HepG2 (cell line): ENCODE results near the gene DYNC1I2. TPM values are rescaled to one million over a fixed set of nuclear protein-coding genes. Genes with fewer than 3 reads are reported as not detected.

Experiments
- ATAC-seq: fragments of 200-7000 bp; cut with Tn5 transposase; 3 replicates; pipeline ENCODE4 v1.9.1; 2020; ENCODE audit warnings: mild to moderate bottlenecking, moderate library complexity
- BruUV-seq: library from RNA; stranded (reverse); fragments of 400-500 nt; replicated peaks from 2 replicates; lab custom pipeline; 2021; lab: Mats Ljungman, UMichigan
- CTCF ChIA-PET: fragments of 300-600 bp; formaldehyde crosslinking; extraction: SDS; loops from one replicate; lab custom pipeline; 2021; ENCODE audit warnings: low total read pairs, inconsistent platforms, low intra/inter-chr PET ratio; lab: Yijun Ruan, JAX
- POLR2A ChIA-PET: fragments of 350-600 bp; sonication (Branson Sonifier 250); formaldehyde crosslinking; loops from one replicate; lab custom pipeline; 2020; ENCODE audit warnings: antibody characterized with exemption, inconsistent platforms; lab: Yijun Ruan, JAX
- DNase-seq: peaks from one replicate; pipeline ENCODE4 v3.0.0-alpha.2; 2015; ENCODE audit warnings: low spot score
- FAIRE-seq: peaks from 3 replicates; lab custom pipeline; 2011; peaks lifted over from hg19 to GRCh38; lab: Jason Lieb, UNC
- H2AFZ ChIP-seq: one replicate; pipeline ENCODE4 v1.6.1; 2011; ENCODE audit warnings: low read length, inconsistent platforms
- H3K27ac ChIP-seq: fragments of 300-600 bp; 3 replicates; pipeline ENCODE4 v1.8.0; 2011; ENCODE audit warnings: mixed run types, mild to moderate bottlenecking, mixed read lengths, low read length, inconsistent platforms; ENCODE audit not compliant: insufficient read depth; ENCODE audit errors: extremely low read length
- H3K27me3 ChIP-seq, 2 experiments: fragments of 200-600 bp in 1 of 2; 2 replicates in 1 of 2; 3 replicates in 1 of 2; pipeline versions ENCODE4 v1.6.0 to v1.8.0; 2011; ENCODE audit warnings: low read length in 2 of 2, mild to moderate bottlenecking in 2 of 2, moderate library complexity in 2 of 2, inconsistent platforms in 1 of 2; ENCODE audit not compliant: insufficient read depth in 2 of 2, control insufficient read depth in 1 of 2
- H3K36me3 ChIP-seq, 2 experiments: fragments of 200-600 bp in 1 of 2; replicated peaks in 1 of 2; 2 replicates in 1 of 2; 3 replicates in 1 of 2; pipeline versions ENCODE4 v1.5.1 to v1.8.0; 2011; ENCODE audit warnings: low read length in 2 of 2, inconsistent platforms in 1 of 2; ENCODE audit not compliant: insufficient read depth in 2 of 2, control insufficient read depth in 1 of 2
- H3K4me1 ChIP-seq: 2 replicates; pipeline ENCODE4 v1.5.1; 2012; ENCODE audit warnings: low read length, inconsistent platforms; ENCODE audit not compliant: insufficient read depth
- H3K4me2 ChIP-seq: 2 replicates; pipeline ENCODE4 v1.6.0; 2011; ENCODE audit warnings: low read depth, low read length, inconsistent platforms
- H3K4me3 ChIP-seq, 3 experiments: fragments of 200-600 bp in 1 of 3; sonication (generic), shearing (Covaris generic) in 1 of 3; replicated peaks in 1 of 3; 2 replicates each; pipeline ENCODE4 v1.5.1; 2011 to 2016; ENCODE audit warnings: low read length in 3 of 3, inconsistent platforms in 2 of 3, low read depth in 2 of 3, mild to moderate bottlenecking in 2 of 3, control low read depth in 1 of 3, mixed read lengths in 1 of 3; ENCODE audit not compliant: insufficient read depth in 1 of 3
- H3K79me2 ChIP-seq: one replicate; pipeline ENCODE4 v1.6.1; 2011; ENCODE audit warnings: low read length, inconsistent platforms; ENCODE audit not compliant: insufficient read depth
- H3K9ac ChIP-seq: 2 replicates; pipeline ENCODE4 v1.6.0; 2011; ENCODE audit warnings: mild to moderate bottlenecking, low read depth, low read length, inconsistent platforms; ENCODE audit not compliant: insufficient read depth
- H3K9me3 ChIP-seq: 2 replicates; pipeline ENCODE4 v1.5.1; 2012; ENCODE audit warnings: mild to moderate bottlenecking, low read length
- H4K20me1 ChIP-seq: 2 replicates; pipeline ENCODE4 v1.6.0; 2011; ENCODE audit warnings: inconsistent platforms, mild to moderate bottlenecking, low read length, moderate library complexity; ENCODE audit not compliant: insufficient read depth
- DDIT3 ChIP-seq: sonication (generic); formaldehyde crosslinking; IDR thresholded peaks from 2 replicates; pipeline ENCODE4 v1.4.0; 2020; ENCODE audit warnings: mild to moderate bottlenecking, missing genetic modification reagents
- DMAP1 ChIP-seq: IDR thresholded peaks from 2 replicates; pipeline ENCODE4 v1.6.1; 2016
- GRHL1 ChIP-seq: sonication (generic); formaldehyde crosslinking; conservative IDR thresholded peaks from 2 replicates; pipeline ENCODE4 v1.8.0; 2022; ENCODE audit warnings: missing genetic modification reagents
- HOXA5 ChIP-seq: sonication (generic); formaldehyde crosslinking; IDR thresholded peaks from 2 replicates; pipeline ENCODE4 v1.4.0; 2020; ENCODE audit warnings: missing genetic modification reagents
- KAT7 ChIP-seq: IDR thresholded peaks from 2 replicates; pipeline ENCODE4 v1.6.1; 2018; ENCODE audit warnings: borderline replicate concordance, missing compliant biosample characterization
- RBAK ChIP-seq: sonication (generic); formaldehyde crosslinking; IDR thresholded peaks from 2 replicates; pipeline ENCODE4 v1.5.1; 2020; ENCODE audit warnings: mild to moderate bottlenecking, missing genetic modification reagents
- ZBTB38 ChIP-seq: sonication (generic); formaldehyde crosslinking; IDR thresholded peaks from 2 replicates; pipeline ENCODE4 v1.5.1; 2020; ENCODE audit warnings: mild to moderate bottlenecking, missing genetic modification reagents
- ZHX2 ChIP-seq, 2 experiments: sonication (generic) in 1 of 2; formaldehyde crosslinking in 1 of 2; IDR thresholded peaks; 2 replicates each; pipeline versions ENCODE4 v1.6.1 to v1.9.0; 2014 to 2022; ENCODE audit warnings: antibody characterized with exemption in 1 of 2, borderline replicate concordance in 1 of 2, inconsistent platforms in 1 of 2, low read depth in 1 of 2, missing genetic modification reagents in 1 of 2
- ZNF549 ChIP-seq: sonication (generic); formaldehyde crosslinking; IDR thresholded peaks from 2 replicates; pipeline ENCODE4 v1.5.0; 2020; ENCODE audit warnings: missing genetic modification reagents
- ZNF703 ChIP-seq: sonication (generic); formaldehyde crosslinking; IDR thresholded peaks from 2 replicates; pipeline ENCODE4 v1.5.1; 2020; ENCODE audit warnings: missing genetic modification reagents, mild to moderate bottlenecking, moderate library complexity, borderline replicate concordance
- WGBS: methylation state at CpG from one replicate; pipeline ENCODE4 v1.1.6; 2017; ENCODE audit warnings: low lambda C conversion rate; 5-methylcytosine and 5-hydroxymethylcytosine counted together
- in situ Hi-C: cut with HindIII; loops from 2 replicates; pipeline ENCODE4 v1.10.0; 2017; ENCODE audit warnings: low pct_unique_long_range_greater_than_20kb; ENCODE audit not compliant: extremely low pct_ligation_motif_present
- intact Hi-C: fragments of 100-400 bp; cut with micrococcal nuclease; formaldehyde crosslinking; loops from one replicate; pipeline ENCODE4 v1.10.0; 2022; ENCODE audit not compliant: unreplicated experiment
- polyA plus RNA-seq, 8 experiments: library from polyadenylated mRNA; depleted of rRNA in 3 of 8; stranded (reverse) in 7 of 8; unstranded in 1 of 8; fragments of >200 nt; fragmentation: Illumina TruSeq in 4 of 8; extraction: Trizol in 4 of 8; gene quantifications; 2 replicates each; pipeline versions ENCODE4 v1.2.1 to v1.2.3, GENCODE V29; 2011 to 2016; ENCODE audit warnings: low read depth in 4 of 8, missing spikeins in 1 of 8, mixed read lengths in 1 of 8; ENCODE audit not compliant: insufficient read depth in 1 of 8
- total RNA-seq, 5 experiments: library from RNA; depleted of rRNA; stranded (reverse); fragments of >200 nt; fragmentation: Illumina TruSeq; extraction: Trizol; gene quantifications; 2 replicates each; pipeline ENCODE4 v1.2.3, GENCODE V29; 2016; ENCODE audit warnings: low read depth in 1 of 5

Gene DYNC1I2
- total and polyA plus RNA-seq, 2 of the 13 experiments (the other 11 are each of a cell fraction or from before 2014, with no cell fraction given) = 84.0 to 99.8 TPM

GRCh38 chr2:171745141-171745540 is 57.9 kb downstream of the DYNC1I2 start:
- no peak for FAIRE-seq
- Histone ChIP-seq H2AFZ (no peak overlapping the region), H3K79me2 (no peaks in the 10 kb centered on the region), H3K9ac (no peak overlapping the region), H3K36me3 (peaks cover 13 to 31% of the 10 kb centered on the region in 2 experiments), H3K4me2 (no peak overlapping the region), H3K27me3 (no peaks in the 10 kb centered on the region), H4K20me1 (no peaks in the 10 kb centered on the region), H3K27ac (no peak overlapping the region), H3K4me3 (no peak overlapping the region), H3K4me1 (no peaks in the 10 kb centered on the region), H3K9me3 (no peaks in the 10 kb centered on the region)
- no peak for ATAC-seq
- no TSS peak for BruUV-seq
- TF ChIP-seq DMAP1 (no peak), ZBTB38 (CRISPR knock-in tag) (no peak), ZHX2 (IDR thresholded peaks at IDR 0.05; ENCODE audit: low read depth) (no peak), ZHX2 (CRISPR knock-in tag; IDR thresholded peaks at IDR 0.05; ENCODE audit: borderline replicate concordance) (no peak), ZNF703 (CRISPR knock-in tag) (no peak), RBAK (no peak), DDIT3 (CRISPR knock-in tag) (no peak), GRHL1 (no peak), HOXA5 (CRISPR knock-in tag) (no peak), KAT7 (CRISPR knock-in tag) (no peak), ZNF549 (no peak)
- POLR2A ChIA-PET = no interaction called here
- 100% methylated on average over 1 of the region's 1 CpG for WGBS
- CTCF ChIA-PET = no interaction called here
- DNase-seq = no peak
- in situ Hi-C loops (no loop called here), intact Hi-C loops (no loop called here)
